GM19193 (cell line): ENCODE data around the gene GGCX.

Source experiments
- POLR2A ChIP-seq: IDR thresholded peaks from 4 replicates; pipeline ENCODE4 v1.6.1; 2011; ENCODE audit not compliant: insufficient read depth, insufficient read length; ENCODE audit errors: extremely low read depth

The GGCX gene

DNA sequence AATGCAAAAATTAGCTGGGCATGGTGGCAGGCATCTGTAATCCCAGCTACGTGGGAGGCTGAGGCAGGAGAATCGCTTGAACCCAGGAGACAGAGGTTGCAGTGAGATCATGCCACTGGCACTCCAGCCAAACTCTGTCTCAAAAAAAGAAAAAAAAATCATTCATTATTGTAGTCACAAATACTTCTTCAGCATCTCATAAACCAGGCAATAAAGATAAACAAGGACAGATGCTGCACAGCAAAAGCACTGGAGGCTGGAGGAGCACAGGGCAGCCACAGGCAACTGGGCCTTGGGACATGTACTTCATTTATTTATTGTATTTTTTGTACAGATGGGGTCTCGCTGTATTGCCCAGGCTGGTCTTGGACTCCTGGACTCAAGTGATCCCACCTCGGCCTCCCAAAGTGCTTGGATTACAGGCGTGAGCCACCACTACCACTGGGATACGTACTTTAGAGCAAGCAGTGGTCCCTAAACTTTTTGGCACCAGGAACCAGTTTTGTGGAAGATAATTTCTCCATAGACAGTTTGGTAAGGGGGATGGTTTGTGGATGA is 39.1 kb downstream of the GGCX start:
- no peak for TF ChIP-seq POLR2A

DNA sequence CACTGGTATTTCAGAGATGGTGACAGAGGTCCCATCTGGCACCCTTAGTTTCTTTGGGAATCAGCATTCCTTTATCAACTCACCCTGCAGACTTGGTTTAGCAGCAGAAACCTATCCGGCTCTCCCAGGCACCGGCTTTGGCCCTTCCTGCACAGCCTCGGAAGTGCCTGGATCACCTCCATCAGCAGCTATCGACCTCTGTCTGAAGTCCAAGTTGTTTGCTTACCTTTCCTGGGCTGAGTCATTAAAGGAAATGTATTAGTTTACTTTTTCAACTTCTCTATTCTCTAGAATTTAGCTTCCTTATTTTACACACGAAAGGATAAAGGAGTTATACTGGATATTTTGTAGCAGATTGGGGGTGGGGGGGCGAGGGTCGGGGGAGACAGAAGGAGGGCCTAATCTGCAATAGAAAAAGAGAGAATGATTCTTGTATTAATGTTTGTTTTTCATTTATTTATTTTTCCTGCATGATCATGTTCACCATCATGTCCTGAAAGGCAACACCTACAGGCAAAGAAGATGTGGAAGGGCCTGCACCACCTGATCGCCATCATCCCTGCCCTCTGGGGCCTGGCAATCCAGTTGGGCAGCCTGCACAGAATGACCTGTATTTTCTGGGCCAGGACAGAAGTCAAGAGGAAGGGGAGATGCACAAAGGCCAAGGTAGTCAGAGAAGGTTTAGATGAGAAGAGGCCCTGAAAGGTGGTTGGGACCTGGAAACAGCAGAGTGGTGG is 44.5 kb downstream of the GGCX start:
- no peak for TF ChIP-seq POLR2A

GRCh38 chr2:85514323-85514722 is 47.0 kb downstream of the GGCX start:
- no peak for TF ChIP-seq POLR2A

DNA sequence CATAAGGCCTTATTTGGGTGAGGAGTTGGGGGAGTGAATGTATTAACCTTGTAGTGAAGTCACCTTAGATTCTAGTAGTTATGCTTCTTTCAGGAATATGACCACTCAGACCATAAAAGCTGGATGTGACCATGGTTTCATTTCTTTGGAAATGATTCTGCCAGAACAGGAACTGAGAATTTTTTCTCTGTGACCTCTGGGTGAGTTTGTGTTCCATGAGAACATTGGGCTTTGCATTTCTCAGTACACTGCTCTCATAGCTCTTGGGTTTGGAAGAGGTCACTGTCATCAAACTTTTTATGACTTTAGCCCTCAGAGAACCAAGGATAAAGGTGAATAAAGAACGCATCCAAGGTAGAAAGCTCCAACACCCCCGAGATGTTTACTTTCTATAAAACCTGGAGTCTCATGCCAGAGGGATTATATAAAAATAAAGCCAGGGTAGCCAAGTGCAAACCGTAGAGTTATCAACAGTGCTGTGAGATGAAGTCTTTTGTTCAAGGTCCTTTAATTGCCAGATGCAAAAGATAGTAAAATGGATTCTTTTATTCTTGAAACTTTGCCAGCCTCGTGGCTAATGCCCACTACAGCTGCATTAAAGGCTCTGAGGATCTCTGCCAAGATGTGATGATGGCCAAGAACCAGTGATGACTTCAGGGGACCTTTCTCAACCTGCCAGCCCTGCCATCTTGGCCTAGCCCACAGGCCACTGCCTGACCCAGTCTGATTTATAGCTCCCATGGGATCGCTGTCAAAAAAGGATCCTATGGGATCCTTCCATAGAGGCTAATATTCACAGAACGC is 50.1 kb downstream of the GGCX start:
- TF ChIP-seq POLR2A, result no peak

- no peak for TF ChIP-seq POLR2A
These were observed 54.5 kb downstream of the GGCX start for GRCh38 chr2:85506768-85507181.

GRCh38 chr2:85505551-85506238 is 55.6 kb downstream of the GGCX start:
- TF ChIP-seq POLR2A, result no peak

- no peak for TF ChIP-seq POLR2A
These were observed 56.5 kb downstream of the GGCX start for GRCh38 chr2:85504778-85505261.

GRCh38 chr2:85503851-85504777 is 57.2 kb downstream of the GGCX start:
- no peak for TF ChIP-seq POLR2A

DNA sequence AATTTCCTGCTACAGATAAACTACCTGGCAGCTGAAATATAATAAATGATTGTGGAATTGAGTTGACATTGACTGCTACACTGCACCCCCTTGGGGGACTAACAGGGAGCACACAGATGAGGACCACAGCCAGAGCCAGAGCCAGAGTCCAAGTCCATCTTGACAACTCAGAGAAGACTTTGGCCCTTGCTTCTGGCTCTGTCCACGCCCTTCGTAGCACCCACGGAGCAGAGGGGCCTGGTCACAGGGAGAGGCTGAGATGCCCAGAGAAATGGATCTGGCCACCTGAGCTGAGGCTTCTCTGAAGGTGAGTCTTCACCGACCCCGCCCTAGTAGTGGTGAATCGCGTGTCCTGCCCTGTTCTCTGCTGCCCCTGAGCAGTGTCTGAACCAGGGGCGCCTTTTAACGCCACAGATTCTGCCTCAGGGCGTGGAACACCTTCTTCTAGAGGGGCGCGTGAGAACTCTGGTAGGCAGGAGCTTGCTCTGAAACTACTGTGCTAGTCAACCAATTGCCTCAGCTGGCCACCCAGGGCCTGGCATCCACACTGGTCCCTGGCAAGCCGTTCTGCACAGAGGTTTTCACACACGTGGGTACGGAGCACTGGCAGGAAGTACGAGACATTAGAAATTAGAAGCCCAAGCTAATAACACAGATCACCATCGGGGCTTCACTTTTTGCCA is 58.0 kb downstream of the GGCX start:
- TF ChIP-seq POLR2A, result no peak

DNA sequence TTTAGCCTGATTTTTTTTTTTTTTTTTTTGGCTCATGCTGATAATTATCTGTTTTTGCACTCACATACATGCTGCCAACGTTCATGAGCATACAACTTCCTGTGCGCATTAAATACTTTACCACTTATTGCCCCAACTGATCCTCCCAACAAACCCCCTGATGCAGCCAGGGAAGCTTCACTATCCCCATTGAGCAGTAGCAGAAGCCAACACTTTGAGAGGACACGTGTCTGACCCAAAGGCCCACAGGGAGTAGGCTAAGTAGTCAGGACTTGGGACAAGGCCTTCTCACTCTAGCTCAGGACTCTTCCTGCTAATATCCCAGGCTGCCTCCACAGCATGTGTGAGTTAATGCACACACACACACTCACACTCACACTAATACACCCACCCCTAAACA is 58.6 kb downstream of the GGCX start:
- no peak for TF ChIP-seq POLR2A

DNA sequence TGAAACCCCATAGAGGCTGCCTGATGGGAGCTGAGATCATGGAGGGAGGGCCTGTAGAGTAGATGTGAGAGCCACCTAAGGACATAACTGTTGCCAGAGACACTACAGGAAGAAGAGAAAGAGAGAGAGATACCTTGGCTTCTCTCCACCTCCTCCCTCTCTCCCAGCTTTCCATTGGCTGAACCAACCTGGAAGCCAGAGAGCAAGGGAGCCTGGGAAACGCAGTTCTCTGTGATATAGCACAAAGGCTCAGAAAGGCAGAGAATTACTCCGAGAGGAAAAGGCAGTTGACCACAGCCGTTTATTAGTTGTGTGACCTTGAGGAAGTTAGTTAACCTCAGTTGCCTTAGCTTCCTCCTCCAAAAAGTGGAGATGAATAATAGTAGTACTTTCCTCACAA is 60.0 kb downstream of the GGCX start:
- TF ChIP-seq POLR2A, result no peak

GRCh38 chr2:85497944-85498630 is 63.2 kb downstream of the GGCX start:
- TF ChIP-seq POLR2A, result no peak

DNA sequence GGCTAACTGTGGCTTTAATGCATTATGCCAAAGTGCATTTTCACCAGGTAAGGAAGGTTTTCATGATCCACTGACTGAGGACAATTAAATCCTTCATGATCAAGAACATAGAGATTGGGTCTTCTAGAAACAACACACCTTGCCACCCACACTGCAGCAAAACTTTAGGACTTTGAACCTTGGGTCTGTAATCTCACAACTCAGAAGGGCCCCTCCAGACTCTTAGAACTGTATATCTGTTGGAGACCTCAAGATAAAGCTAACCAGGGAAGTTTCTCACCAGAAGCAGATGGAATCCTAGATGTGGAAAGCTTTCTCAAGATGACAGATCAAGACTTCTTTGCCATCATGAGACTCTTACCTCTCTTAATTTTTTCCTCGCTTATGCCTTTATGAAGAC is 64.9 kb downstream of the GGCX start:
- no peak for TF ChIP-seq POLR2A
